Right renal cortex interstitium (tissue), 3 donors: ENCODE measurements around the gene SPAG8. TPM values are rescaled to one million over a fixed set of nuclear protein-coding genes. Genes with fewer than 3 reads are reported as not detected.

Experiments
- DNase-seq, 3 donors: peaks; one replicate each; pipeline ENCODE4 v3.0.0-alpha.2; 2013; ENCODE audit warnings: low read depth in 3 of 3, low spot score in 2 of 3
- polyA plus RNA-seq, 3 donors: library from polyadenylated mRNA; unstranded; fragments of 120-200 nt; gene quantifications; one replicate each; pipeline ENCODE4 v1.2.1, GENCODE V29; 2013; ENCODE audit not compliant: insufficient read length in 3 of 3

The SPAG8 gene
- polyA plus RNA-seq, 3 donors: 4.2 to 7.0 (median 5.8) TPM

DNA sequence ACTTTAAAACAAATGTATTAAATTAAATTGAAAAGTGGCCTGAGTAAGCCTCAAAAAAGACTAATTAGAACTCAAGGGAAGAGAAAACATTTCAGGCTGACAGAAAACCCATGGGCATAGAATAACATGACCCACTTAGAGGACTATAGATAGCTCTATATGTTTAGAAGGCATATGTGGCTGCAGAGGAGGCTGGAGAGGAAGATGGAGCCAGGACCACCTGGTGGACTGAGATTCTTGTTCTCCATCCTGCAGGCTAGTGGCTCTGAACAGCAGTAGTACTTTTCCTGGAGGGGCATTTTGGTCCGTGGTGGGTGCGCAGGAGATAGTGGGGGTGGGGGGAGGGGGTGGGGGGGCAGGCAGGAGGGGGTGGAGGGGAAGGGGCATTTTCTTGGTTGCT lies 31.0 kb downstream of the SPAG8 start:
- no peak for DNase-seq

DNA sequence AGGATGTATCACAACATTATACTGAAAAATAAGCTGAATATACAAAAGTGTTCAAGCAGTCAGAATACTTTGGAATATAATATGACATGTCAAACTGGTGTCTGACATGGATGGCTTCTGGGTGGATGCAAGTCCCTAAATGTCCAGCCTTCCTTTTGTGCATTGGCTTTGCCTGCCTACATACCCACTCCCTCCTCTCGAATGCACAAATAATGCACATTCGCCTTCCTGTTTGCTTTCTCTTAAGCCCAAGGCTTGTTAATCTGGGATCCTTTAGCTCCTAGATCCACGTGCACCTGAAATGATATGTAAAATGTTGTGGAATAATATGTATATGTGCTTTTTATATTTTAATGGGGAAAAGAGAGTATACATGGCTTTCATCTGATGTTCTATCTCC lies 33.6 kb downstream of the SPAG8 start:
- no peak for DNase-seq

DNA sequence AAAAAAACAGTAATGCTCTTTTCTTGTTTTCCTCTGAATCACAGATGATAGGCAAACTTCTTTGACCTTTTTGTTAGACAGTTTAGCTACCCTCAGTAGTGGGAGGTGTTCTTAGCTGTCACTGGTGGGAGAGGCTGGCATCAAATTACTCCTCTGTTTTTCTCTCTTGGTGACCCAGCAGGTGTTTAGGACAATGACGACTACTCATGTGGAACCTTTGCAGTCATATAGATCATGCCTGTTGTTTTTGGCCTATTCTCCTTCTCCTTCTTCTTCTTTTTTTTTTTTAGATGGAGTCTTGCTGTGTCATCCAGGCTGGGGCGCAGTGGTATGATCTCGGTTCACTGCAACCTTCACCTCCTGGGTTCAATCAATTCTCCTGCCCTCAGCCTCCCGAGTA lies 36.0 kb downstream of the SPAG8 start:
- no peak for DNase-seq

DNA sequence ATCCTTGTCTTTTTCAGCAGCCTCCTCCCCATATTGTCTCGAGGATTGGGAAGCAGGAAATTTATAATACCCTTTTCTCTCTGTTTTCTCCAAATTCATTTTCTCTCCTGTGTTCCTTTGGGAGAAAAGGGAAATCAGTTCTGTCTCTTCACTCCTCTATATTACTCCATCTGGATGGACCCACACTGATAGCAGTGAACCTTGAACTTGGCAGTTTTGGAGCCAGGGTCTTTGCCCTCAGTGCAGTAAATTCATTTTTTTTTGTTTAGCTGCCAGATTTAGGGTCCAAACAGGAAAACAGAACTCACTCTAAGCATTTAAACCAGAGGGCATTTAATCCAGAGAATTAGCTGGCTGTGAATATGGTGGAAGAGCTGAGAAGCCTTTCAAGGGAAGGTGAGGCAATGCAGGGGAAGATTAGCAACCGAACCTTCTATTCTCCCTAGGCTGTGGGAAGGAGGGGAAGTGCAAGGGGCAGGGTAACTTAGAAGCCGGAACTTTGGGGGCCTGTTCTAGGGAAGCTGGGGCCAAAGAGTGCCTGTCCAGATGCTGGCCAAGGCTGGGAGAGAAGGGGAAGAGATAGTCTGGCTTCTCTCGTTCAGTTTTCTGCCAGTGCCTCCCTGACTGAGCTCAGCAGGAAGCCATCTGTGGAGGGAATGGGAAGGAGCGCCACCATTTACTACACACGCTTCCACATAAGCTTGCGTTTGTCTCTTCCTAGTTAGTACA lies 37.0 kb downstream of the SPAG8 start:
- DNase-seq: no peak

DNA sequence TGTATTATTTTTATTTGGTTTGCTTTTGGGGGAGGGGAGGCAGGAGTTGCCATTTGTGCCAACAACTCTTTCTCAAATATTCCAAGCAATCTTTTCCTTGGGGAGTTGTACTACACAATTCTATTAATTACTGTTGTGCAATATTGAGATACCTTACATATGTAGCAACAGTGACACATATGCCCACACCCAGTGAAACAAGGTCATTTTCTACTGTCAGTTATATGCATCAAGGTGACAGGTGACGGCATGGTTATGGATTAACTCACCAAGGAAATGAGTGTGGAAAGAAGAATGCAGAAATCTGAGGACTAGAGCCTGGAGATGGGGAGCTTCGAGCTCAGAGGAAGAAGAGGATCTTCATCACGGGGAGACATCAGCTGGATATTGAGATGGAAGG lies 40.1 kb downstream of the SPAG8 start:
- no peak for DNase-seq

DNA sequence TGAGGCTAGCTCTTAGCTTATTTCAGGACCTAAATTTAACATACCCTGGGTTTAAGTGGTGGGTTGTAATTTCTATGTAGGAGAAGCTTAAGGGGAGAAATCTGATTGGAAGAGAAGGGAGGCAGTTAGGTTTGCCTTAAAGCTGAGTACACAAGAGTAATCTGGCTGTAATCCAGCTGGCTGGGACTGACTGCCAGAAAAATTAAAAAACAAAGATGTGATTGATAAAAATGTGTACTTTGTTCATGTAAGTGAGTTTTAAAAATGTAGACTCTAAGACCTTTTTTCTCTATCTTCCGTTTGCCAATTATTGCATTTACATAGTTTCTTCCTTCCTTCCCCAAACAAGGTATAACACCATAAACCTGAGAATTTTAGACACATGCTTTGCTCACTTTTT lies 40.5 kb downstream of the SPAG8 start:
- no peak for DNase-seq

DNA sequence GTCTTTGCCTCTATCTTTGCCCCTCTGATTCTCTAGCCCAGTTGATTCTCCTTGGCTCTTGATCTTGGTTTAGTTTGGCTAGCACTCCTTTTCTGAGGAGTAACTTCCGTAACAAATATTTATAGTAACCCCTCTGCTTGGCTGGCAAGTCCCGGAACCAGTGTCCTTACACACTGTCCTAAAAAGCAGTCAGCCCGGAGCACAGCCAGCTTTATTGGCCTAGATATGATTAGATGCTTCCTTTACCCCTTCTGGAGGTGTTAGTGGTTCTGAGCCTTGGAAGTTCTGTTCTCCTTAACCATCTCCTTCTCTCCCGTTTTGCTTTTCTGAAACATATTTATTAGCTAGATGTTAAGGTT lies 41.0 kb downstream of the SPAG8 start:
- DNase-seq: no peak

DNA sequence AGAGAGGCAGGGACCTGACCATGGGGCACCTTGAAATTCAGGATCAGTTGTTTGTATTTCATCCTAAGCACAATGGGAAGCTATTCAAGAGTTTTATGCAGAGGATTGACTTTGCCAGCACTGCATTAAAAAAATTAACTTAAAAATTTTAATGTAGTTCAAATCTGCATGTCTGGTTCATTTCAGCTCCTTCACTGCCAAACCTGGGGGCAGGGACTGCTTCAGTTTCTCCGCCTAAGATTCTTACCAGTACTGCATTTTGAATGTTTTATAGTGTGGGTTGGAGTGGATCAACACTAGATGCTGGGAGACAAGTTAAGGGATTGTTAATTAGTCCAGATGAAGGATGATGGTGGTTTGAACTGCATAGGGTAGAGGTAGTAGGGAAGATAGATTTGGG lies 42.3 kb downstream of the SPAG8 start:
- no peak for DNase-seq

DNA sequence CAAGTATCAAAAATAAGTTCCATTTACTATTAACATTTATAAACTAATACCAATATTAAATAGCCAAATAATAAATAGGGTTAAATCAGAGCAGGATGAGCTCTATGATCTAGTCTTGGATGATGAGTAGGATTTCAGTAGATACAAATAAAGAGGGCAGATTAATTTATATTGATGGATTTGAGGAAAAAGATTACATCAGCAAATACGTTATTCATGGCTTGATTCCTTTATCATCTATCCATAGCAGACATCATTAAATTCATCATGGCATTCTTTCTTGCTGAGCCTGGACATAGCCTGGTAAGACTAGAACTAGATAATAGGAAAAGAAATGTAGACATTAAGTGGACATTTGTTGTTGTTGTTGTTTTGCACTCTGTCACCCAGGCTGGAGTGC lies 44.6 kb downstream of the SPAG8 start:
- DNase-seq: no peak

DNA sequence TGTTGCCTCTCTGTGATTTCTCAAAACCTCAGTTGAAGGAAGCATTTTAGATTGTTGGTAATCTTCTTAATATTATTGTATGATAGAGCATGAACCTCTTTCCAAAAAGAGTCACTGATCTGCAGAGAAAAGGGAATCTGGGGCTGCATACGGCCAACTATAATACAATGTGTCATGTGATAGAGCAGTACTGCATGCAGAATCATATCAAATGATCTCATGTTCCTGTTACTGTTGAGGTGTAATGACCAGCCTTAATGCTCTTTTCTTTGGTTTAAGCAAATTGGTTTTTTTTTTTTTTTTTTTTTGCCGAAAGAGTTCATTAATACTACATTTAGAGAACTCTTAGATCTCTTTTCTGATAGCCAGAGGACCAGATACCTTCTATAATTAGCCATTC lies 45.1 kb downstream of the SPAG8 start:
- no peak for DNase-seq

DNA sequence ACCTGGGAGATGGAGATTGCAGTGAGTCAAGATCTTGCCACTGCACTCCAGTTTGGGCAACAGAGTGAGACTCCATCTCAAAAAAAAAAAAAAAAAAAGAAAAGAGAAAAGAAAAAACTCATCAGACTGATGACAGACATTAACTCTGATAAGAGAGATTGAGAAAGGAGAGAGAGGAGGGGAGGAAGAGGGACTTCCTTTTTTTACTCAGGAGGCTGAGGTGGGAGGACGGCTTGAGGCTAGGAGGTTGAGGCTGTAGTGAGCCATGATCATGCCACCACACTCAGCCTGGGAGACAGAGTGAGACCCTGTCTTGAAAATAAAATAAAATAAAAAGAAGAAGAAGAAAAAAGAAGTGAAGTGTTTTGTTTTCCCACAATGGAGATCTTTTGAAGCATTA lies 48.3 kb downstream of the SPAG8 start:
- DNase-seq: no peak

DNA sequence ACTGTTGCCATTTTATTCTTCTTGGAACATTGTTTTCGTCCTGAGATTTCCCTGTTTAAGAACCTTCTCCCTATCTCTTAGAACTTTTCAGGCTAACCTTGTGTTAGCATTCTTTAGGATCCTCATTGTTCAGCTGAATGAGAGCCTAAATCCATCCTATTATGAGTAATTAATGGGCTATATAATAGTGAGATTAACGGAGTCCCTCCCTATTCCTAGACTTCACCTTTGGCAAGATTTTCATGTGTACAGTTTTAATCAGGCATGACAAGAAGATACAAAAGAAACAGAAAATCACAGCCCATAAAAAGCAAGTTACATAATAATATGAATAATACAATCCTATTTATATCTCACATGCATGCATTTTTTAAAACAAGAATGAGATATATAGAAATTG lies 48.9 kb downstream of the SPAG8 start:
- DNase-seq: no peak

DNA sequence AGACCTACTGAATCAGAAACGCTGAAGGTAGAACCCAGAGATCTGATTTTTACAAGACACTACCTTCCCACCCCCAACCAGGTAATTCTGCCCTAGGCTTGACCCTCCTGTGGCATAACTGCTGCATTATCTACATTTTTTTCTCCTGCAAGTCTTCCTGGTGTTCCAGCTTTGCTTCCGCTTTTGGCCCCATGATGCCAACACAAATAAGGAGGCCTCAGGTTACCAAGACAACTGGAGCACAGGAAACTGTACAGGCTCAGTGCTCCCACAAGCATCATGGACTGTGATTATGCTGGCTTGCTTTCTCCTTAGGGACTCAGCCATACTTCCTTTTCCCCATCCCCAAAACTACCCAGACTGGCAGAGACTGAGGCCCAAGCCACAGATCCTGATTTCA lies 51.4 kb downstream of the SPAG8 start:
- no peak for DNase-seq

DNA sequence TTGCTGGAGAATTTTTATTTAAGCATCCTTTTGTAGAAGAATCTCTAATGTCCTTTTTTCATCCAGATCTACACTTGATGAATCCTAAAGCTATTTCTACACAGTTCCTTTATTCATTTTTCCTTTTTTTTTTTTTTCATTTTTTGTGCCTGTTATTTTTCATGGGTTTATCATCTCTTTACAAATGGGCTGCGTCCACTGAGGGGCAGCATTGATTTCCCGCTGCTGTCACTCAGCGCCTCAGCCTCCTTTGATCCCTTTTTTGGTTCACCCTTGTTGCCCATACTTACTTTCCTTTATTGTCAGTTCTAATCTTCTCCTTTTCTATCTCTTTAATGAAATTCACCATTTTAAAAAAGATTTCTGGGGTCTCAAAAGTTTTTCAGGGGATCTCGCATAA lies 52.3 kb downstream of the SPAG8 start:
- no peak for DNase-seq

Other genes starting within 250 kb of the SPAG8 start
- gene TESK1, start 207.0 kb downstream of the SPAG8 start, polyA plus RNA-seq: 10 to 100 TPM; 30.4 to 37.8 (median 30.7) TPM
- 1 to 10 TPM; 2.1 to 2.7 (median 2.4) TPM for gene CD72, start 193.8 kb downstream of the SPAG8 start, polyA plus RNA-seq
- gene SIT1, start 161.3 kb downstream of the SPAG8 start, polyA plus RNA-seq: under 1 TPM; 0.29 to 0.38 (median 0.36) TPM
- gene RMRP, start 154.2 kb downstream of the SPAG8 start, polyA plus RNA-seq: not detected
- gene CCDC107, start 154.0 kb downstream of the SPAG8 start, polyA plus RNA-seq: 10 to 100 TPM; 13.4 to 17.3 (median 15.6) TPM
- gene ARHGEF39, start 147.1 kb downstream of the SPAG8 start, polyA plus RNA-seq: 1 to 10 TPM; 7.4 to 8.1 (median 7.8) TPM
- gene CA9, start 138.3 kb downstream of the SPAG8 start, polyA plus RNA-seq: 1 to 10 TPM in 1 of 3 donors, under 1 TPM in 2; 0.31 to 1.2 (median 0.60) TPM
- gene TPM2, start 122.3 kb downstream of the SPAG8 start, polyA plus RNA-seq: 100 to 1,000 TPM; 127 to 158 (median 147) TPM
- gene TLN1, start 80.1 kb downstream of the SPAG8 start, polyA plus RNA-seq: 100 to 1,000 TPM; 142 to 154 (median 143) TPM
- 10 to 100 TPM; 40.4 to 42.4 (median 40.8) TPM for gene CREB3, start 79.6 kb downstream of the SPAG8 start, polyA plus RNA-seq
- 10 to 100 TPM; 94.3 to 99.8 (median 96.1) TPM for gene GBA2, start 63.0 kb downstream of the SPAG8 start, polyA plus RNA-seq
- gene RGP1, start 63.0 kb downstream of the SPAG8 start, polyA plus RNA-seq: 10 to 100 TPM; 28.2 to 29.0 (median 28.4) TPM
- not detected for gene MSMP, start 58.0 kb downstream of the SPAG8 start, polyA plus RNA-seq
- gene NPR2, start 20.7 kb downstream of the SPAG8 start, polyA plus RNA-seq: 10 to 100 TPM; 29.0 to 31.4 (median 29.5) TPM
- gene HINT2, start 2.8 kb upstream of the SPAG8 start, polyA plus RNA-seq: 10 to 100 TPM; 46.1 to 56.8 (median 53.5) TPM
- gene FAM221B, start 16.5 kb upstream of the SPAG8 start, polyA plus RNA-seq: under 1 TPM; 0.07 to 0.12 (median 0.11) TPM
- gene TMEM8B, start 17.0 kb upstream of the SPAG8 start, polyA plus RNA-seq: 10 to 100 TPM; 21.0 to 25.3 (median 21.5) TPM
- under 1 TPM in 1 of 3 donors, not detected in 2; 0.08 TPM for gene OR13J1, start 58.1 kb upstream of the SPAG8 start, polyA plus RNA-seq
- gene HRCT1, start 93.9 kb upstream of the SPAG8 start, polyA plus RNA-seq: under 1 TPM in 2 of 3 donors, not detected in 1; 0.12 to 0.55 TPM
- 1 to 10 TPM; 1.4 to 1.5 (median 1.5) TPM for gene SPAAR, start 97.2 kb upstream of the SPAG8 start, polyA plus RNA-seq
- not detected for gene OR2S2, start 145.9 kb upstream of the SPAG8 start, polyA plus RNA-seq
- 10 to 100 TPM; 29.2 to 30.2 (median 29.4) TPM for gene RECK, start 224.7 kb upstream of the SPAG8 start, polyA plus RNA-seq